Measurements from ENCODE around the gene ZBTB18.
"Not testable (repeated sequence)": the region's sequence is repeated elsewhere in the genome, so short reads cannot be mapped to it uniquely, and the experiment has no call there.

Gene ZBTB18

DNA sequence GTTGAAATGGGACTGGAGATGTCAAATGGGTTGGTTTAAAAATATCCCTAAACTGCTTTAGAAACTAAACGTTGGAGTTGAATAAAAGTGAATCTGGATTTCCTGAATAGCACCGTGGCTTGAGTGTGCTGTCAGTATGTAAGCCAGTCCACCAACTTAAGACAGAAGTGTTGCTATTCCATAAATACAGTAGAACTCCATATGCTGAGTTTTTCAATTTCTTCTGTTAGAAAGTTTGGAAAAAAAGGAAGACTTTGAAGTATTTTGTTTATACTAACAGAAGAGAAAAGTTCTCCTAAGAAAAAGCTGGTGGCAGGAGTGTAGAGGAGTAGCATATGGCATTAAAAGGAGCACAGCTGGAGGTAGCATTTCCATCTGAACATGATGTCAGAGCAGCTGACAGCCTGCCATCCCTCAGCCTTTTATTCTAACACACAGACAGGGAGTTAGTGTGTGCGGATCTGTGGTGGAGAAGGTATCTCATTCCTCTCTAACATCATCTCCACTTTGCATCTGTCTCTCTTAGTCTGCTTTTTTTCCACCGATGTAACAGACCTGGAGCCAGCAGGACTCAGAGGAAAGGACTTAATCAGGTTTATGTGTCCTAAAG is at the start of gene ZBTB18:
TSS of gene ZBTB18 (plus strand) at position 449 of the 610 bp plus-strand sequence. CDS start at position 598, 149 bp downstream.
- peak; percentile 57 for DNase-seq

DNA sequence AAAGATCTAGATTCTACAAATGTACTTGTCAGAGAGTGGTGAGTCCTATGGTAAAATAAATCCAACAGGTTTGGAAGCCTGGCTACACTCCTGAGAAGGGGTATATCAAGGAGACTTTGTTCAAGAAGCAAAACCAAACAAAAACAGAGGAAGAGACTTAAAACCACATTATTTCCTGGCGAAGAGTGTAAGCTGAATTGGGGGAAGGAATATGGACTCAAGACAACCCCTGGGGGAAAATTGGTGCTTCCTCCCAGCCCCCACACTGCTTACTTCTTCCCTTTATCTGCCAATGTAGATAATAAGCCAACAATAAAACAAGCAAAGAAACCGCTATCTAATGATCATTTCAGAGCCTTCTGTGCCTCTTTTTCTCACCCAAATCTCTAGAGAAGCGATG is 48.4 kb upstream of the ZBTB18 start:
- DNase-seq = no peak

DNA sequence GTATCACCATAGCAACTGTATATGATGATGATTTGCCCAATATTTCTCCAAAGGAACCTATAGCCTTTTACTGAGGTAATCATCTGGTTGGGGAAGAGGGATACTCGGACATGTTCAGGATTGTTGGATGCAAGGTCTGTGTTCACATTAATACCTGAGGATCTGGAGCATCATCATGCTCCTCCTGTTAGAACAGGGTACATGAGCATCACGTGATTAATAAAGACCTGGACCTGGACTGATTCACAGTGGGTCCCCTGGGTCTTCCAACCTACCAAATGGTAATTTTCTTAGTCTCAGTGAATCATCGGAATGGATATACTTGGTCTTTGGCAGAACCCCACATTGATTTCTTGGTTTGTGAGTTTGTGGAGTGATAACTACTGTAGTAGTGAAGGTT is 45.6 kb upstream of the ZBTB18 start:
- no peak for DNase-seq

DNA sequence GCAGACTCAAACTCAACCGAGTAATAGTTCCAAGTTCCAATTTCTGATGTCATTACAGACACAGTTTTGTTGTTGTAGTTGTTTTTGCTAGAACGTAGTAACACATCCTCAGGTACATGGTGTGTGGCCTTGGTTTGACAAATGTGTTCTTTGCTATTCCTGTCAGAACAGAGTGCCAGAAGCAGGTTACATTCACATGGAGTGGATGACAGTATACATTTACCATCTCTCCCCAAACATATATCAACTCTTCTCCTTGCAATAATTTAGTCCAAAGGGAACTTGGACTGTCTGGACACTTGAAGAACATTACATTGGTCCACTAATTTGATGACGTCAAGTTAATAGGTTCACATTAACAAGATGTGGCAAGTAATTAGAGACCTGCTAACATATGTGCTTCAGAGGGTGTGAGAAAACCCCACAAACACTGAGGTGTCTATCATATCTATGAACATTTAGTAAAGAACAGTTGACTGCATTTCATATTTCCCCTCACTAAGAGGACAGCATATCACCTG is 44.6 kb upstream of the ZBTB18 start:
- no peak for DNase-seq

DNA sequence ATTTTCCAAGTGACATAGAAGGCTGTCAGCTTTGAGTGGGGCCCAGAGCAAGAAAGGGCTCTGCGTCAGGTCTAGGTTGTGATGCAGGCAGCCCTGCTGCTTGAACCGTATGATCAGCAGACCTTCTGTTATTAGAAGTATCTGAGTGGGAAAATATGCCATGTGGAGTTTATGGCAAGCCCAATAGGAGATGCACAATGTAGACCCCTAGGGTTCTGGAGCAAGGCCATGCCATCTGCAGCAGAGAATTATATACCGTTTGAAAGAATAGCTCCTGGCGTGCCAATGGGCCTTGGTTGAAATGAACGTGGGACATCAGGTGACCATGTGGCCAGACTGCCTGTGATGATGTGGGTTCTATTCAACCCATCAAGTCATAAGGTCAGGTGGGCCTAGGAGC is 44.1 kb upstream of the ZBTB18 start:
- DNase-seq = no peak

DNA sequence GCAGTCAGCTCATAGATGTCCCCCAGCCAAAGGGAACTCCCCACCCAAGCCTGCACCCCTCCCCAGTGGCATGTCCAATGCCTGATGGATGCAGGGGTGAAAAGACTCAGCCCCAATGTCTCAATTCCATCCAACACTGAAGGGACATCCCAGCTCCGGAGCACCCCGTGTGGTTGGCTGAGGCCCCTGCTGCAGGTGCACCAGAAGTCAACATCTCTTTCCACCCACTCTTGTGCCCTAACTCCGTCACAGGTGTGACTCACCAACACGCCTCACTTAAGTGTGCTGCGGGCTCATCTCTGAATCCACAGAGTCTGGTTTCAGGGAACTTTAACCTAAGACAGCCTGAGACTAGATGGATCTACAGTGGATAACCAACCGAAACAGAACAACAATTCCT is 40.9 kb upstream of the ZBTB18 start:
- DNase-seq = no peak

DNA sequence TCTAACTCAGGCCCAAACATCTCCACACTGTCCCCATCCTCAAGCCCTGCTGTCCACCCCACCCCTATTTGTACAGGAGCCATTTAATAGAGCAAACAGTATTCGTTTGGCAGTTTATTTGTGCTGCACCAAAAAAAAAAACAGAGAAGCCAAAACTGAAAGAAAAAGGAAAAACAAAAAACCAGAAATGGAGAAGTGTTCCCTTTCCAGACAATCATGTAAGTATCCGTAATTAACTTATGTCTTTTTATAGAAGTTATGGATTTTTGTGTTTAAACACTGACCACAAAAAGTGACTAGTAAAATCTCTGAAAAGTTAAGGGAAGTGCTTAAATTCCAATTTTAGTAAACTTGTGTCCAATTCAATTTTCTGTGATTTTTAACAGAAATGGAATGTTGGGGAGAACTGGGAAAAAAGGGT is 40.4 kb upstream of the ZBTB18 start:
- no peak for DNase-seq

DNA sequence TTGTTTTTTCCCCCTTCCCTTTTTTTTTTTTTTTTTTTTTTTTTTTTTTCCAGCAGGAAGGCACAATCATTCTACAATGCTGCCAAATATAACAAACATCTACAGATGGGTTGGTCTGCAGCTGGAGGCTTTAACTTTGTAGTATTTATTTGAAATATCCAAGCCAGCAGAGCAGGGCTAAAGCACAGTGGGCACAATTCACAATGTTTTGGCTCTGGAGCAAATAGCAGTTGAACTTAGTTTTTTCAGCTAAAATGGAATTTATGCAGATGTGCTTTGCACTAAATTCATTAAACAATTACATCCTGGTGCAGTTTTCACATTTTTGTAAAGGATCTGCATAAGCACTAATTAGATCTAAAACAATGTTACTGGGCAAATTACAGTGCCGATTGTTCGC is 39.8 kb upstream of the ZBTB18 start:
- DNase-seq = peak; percentile 10

DNA sequence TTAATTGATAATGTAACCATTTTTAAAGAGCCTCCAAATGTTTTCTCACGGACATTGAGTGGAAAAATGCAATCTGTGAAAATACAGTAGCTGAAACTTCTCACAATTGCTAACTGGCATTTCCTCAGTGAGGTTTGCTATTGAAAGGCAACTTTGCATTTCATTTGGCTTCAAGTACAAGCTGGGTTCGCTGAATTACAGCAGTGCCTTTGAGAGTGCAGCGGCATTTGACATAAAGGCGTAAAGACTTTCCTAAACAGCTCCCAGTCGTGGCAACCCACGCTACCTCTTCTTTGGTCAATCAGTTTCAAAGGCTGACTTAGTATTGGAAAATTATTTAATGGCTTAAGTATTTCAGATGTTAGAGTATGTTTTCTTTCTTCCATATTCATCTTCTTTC is 39.3 kb upstream of the ZBTB18 start:
- peak; percentile 37 for DNase-seq

DNA sequence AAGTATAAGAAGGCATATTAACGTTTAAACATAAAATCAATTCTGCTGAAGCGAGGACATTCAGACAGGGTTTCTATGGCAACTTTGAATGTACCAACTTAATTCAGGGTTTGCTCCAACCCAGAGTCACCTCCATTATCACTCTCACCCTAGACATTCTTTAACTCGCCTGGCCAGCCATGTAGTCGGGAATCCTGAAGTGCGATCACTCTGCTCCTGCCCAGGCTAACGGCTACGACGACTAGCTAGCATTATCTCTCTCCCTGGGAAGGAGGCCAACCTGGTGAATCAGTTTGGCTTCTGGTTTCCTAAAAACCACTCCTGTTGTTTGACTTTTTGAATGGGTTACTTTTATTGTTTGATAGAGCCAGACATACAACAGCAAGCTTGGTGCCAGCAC is 38.9 kb upstream of the ZBTB18 start:
- DNase-seq = peak; percentile 37

DNA sequence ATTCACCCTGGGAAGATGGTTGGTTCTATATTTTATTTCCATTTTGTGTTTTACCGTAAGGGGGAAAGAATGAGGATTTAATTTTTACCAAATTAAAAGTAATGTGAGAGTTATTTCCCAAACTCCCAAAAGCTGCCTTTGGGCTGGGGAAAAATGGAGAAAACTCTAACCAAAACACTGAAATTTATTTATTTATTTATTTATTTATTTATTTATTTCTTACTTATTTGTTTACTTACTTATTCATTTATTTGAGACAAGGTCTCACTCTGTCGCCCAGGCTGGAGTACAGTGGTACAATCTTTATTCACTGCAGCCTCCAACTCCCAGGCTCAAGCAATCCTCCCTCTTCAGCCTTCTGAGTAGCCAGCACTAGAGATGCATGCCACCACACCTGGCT is 38.0 kb upstream of the ZBTB18 start:
- no peak for DNase-seq

DNA sequence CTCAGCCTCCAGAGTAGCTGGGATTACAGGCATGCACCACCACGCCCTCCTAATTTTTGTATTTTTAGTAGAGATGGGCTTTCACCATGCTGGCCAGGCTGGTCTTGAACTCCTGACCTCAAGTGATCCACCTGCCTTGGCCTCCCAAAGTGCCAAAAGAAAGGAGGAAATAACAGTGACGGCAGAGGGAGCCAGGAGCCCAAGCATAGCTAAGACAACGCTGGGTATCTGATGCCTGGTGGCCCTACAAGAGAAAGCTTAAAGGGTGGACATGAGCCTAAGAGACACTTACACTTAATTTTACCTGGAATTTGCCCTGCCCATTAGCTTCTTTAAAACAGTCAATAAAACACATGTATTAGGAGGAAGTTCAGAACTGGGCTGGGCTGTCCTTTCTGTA is 36.2 kb upstream of the ZBTB18 start:
- DNase-seq = not testable (repeated sequence)

DNA sequence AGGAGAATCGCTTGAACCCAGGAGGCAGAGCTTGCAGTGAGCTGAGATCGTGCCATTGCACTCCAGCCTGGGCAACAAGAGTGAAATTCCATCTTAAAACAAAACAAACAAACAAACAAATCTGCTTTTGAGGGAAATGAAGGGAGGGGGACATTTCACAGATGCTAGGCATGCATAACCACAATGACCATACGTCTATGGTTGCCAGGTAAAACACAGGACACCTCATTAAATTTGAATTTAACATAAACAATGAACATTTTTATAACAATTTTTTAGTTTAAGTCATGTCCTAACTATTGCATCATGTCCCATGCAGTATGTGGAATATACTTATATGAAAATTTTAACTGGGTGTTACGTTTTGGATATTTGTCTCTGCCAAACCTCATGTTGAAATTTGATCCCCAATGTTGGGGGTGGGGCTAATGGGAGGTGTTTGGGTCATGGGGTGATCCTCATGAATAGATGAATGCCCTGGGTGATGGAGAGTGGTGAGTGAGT is 31.0 kb upstream of the ZBTB18 start:
- DNase-seq = no peak

DNA sequence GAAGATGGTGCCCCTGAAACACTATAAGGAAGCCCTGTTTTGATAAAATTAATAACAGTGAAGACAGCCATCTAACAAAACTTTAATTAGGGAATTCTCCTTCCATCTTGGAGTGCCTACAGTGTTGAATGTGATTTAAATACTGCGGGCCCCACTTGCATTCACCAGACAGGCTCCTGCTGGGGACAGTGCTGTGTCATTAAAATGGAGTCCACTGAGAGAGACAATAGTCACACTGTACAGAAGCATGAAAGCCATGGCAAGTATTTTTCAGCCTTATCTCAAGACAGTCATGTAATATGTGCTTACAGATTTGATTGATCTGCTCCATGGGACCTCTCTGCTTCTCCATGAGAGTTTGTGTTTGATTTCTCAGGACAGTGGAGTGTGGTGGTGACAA is 29.7 kb upstream of the ZBTB18 start:
- no peak for DNase-seq

DNA sequence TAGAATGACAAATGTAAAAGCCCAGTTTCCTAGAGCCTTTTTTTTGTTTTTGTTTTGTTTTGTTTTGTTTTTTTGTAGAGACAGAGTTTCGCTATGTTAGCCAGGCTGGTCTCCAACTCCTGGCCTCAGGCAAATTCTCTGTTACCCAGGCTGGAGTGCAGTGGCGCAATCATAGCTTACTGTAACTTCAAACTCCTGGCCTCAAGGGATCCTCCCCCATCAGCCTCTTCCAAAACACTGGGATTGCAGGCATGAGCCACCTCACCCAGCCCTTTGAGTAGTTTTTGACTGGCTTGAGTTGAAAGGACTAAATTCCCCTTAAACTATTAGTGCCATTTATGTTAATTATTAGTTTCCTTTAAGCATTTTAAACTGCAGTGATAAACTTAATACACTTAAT is 28.8 kb upstream of the ZBTB18 start:
- DNase-seq = no peak

DNA sequence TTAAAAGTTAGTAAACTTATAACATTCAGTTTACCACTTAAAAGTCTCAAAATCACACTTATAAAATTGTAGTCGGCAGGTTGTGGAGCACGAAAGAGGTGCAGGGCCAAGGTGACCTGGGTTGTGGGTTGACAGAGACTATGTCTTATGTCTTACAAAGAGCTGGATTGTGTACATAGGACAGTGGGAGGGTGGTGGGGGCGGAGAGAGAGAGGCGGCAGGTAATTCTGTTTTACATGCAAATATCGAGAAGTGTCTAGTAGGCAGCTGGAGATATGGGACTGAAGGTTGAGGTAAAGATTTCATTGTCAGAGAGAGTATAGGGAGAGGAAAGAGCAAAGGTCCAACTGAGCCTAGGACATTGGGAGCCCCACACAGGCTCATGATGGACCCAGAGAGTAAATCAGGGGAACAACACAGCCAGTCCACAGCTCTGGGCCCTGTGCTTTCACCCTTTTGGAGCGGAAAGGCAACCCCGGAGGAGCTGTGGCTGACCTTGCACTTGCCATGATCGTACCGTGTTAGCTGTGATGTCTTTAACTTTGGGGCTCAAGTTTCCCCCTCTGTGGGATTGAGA is 28.1 kb upstream of the ZBTB18 start:
- no peak for DNase-seq

DNA sequence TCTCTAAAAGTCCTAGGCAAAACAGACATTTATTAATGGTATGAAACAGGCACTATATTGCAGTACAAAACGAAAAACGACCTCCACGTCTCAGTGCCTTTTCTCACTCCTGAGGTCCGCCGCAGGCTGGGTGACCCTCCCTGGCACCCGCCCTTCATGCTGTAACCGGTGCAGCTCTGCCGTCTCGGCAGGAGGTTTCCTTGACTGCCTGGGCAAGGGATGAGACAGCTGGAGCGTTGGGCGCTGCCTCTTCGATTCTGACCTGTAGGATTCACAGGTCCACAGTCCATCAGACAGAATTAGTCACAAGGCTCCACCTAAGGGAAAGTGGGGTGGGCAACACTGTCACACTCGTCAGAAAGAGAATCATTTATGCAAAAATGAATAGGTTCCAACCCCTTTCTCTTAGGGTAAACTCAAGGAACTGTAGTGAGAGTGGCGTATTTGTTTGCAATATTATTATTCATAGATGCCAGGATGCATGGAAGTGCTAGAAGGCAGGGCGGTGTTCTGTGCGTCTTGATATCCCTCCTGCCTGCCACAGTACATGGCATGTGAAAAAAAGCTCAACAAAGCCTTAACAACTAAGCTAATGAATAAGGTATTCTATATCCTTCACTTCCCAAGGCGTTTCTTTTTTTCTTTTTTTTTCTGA is 23.5 kb upstream of the ZBTB18 start:
- no peak for DNase-seq

DNA sequence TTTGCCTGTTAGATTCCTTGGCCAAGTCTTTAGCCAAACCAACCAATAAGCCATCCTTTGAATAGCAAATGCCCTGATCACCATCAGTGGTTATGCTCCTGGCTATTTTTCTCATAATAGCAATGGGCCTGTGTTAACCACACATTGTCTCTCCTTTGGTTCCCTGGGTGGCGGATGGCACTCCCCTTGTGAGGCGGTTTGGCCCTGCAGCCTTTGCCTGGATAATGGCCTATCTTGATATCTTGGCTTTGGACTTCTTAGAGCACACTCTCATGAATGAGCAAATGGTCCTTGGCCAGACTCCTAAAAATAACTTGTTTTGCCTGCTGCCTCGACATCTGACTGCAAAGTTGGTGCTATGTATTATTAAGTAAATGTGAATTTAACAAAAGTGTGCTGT is 22.4 kb upstream of the ZBTB18 start:
- no peak for DNase-seq

DNA sequence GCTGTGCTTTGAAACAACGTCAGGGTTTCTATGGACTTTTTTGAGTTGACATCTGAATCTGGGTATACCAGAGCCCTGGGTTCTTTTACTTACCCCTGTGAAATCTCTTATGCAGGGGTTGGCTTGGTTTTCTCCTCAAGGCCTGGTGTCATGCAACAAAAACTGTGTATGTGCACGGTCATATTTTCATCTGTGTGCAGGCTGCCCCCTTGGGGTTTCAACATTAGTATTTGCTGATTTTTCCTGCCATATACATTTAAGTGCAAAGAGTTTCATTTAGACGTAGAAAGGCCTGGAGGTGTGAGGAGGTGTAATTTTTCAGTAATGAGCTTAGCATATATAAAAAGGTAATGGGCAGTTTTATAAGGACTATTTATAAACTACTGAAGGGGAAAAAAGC is 22.0 kb upstream of the ZBTB18 start:
- peak; percentile 21 for DNase-seq

DNA sequence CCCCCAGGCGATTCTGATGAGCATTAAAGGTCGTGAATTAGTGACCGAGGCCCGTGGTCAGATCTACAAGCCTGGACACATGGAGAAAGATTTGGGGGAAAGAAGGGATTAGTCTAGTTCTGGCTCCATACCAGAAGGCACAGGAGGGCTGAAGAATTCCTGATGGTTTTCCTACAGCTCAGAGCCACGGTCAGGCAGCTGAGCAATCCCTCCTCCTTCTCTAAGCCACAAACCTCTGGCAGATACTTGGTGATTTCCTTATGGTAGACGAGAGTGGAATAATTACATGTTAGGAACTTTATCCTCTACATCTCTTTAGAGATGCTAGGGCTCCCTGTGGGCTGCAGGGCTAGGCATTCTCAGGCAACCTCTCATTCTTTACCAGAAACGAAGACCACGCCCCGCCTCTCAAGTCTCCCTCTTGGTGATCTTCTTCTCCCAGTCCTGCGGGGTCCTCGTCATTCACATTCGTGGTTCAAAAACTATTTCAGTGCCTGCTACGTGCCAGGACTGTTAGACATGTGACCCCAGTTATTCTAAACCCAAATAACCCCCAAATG is 20.5 kb upstream of the ZBTB18 start:
- DNase-seq = no peak

DNA sequence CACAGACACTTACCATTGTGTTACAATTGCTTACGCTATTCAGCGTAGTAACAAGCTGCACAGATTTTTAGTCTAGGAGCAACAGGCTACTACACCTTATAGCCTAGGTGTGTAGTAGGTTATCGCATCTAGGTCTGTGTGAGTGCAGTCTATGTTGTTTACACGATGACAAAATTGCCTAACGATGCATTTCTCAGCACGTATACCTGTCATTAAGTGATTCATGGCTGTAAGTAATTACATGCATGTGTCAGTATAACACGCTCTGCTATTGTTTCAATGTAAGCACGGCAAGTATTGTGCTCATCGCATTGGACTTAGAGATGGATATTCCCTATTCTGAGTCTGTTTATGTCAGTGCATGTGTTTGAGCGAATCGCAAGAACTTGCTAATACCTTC is 15.7 kb upstream of the ZBTB18 start:
- DNase-seq = no peak

DNA sequence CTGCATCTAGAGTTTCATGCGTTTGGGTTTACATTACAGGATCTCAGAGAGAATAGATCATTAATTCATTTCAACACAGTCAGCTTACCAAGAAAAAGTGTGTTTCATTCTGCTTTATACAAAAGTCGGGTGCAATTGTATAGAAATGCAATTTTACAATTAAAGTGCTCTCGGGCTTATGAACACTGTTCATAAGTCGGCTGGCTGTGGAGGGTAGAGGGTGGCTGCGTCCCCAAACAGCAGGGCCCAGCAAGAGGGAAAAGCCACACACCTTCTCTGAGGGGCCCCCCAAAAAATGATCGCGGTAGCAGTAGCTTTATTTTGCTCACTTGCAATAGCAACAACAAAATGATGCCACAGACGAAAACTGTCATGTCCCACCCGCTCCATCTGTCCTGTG is 13.8 kb upstream of the ZBTB18 start:
- no peak for DNase-seq

DNA sequence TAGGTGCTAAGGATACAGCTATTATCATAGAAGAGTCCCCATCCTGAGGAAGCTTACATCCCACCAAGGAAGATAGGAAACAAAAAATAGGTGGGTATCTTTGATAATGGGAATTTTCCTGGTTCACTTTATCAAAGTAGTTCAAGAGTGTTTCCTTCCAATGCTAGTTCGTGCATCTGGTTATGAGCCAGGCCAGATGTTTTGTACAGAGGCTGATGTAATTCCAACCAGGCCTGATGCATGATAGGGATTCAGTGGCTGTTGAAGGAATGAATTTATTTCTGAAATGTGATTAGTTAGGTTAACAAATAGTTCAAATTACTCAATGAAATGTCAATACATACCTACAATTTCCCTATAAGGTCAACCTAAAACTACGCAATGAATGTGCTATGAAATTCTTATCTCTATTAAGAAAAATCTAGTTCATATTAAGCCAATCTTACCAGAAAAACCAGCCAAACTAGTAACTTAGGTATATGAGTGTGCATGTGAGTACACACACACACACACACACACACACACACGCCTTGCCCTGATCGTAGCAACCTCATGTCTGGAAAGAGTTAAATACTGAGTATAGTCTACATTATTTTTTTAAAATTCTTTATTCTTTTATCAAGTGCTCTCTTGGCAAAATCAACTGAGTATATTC is 9.5 kb upstream of the ZBTB18 start:
- no peak for DNase-seq
